K562 (cell line): ENCODE results near the gene GAB1. TPM values are rescaled to one million over a fixed set of nuclear protein-coding genes. Genes with fewer than 3 reads are reported as not detected.

Experiments
- ATAC-seq: fragments of 200-7000 bp; cut with Tn5 transposase; 3 replicates; pipeline ENCODE4 v1.9.1; 2020; ENCODE audit warnings: moderate library complexity
- BruUV-seq: library from RNA; stranded (reverse); fragments of 400-500 nt; replicated peaks from 2 replicates; lab custom pipeline; 2021; lab: Mats Ljungman, UMichigan
- CTCF ChIA-PET: fragments of 300-600 bp; formaldehyde crosslinking; extraction: SDS; loops from one replicate; lab custom pipeline; 2021; ENCODE audit warnings: low intra/inter-chr PET ratio; lab: Yijun Ruan, JAX
- POLR2A ChIA-PET: fragments of 300-600, 350-650 bp; sonication (Branson Sonifier 250); formaldehyde crosslinking; extraction: SDS; loops from one replicate; lab custom pipeline; 2021; ENCODE audit warnings: antibody characterized with exemption, inconsistent platforms; lab: Yijun Ruan, JAX
- DNase-seq, 4 experiments: peaks; one replicate each; pipeline versions ENCODE4 v3.0.0 to v3.0.0-alpha.2; 2011 to 2018; ENCODE audit warnings: low spot score in 3 of 4, mixed read lengths in 3 of 4; ENCODE audit errors: extremely low read depth in 1 of 4
- FAIRE-seq: peaks from 2 replicates; lab custom pipeline; 2011; peaks lifted over from hg19 to GRCh38; lab: Jason Lieb, UNC
- H2AFZ ChIP-seq: 2 replicates; pipeline ENCODE4 v1.6.0; 2011; ENCODE audit warnings: low read depth, low read length, control low read depth, inconsistent platforms
- H3K27ac ChIP-seq: fragments of 200-600 bp; 3 replicates; pipeline ENCODE4 v1.8.0; 2011; ENCODE audit warnings: low read depth, mild to moderate bottlenecking, control low read depth, inconsistent platforms, low read length, moderate library complexity, mixed read lengths; ENCODE audit errors: extremely low read depth
- H3K27me3 ChIP-seq, 2 experiments: fragments of 300-600 bp in 1 of 2; 2 replicates in 1 of 2; 3 replicates in 1 of 2; pipeline versions ENCODE4 v1.6.0 to v1.8.0; 2011; ENCODE audit warnings: inconsistent platforms in 2 of 2, low read length in 2 of 2, mild to moderate bottlenecking in 1 of 2, mixed read lengths in 1 of 2, moderate library complexity in 1 of 2; ENCODE audit not compliant: control insufficient read depth in 2 of 2, insufficient read depth in 2 of 2
- H3K36me3 ChIP-seq: fragments of 300-600 bp; 3 replicates; pipeline ENCODE4 v1.8.0; 2011; ENCODE audit warnings: mild to moderate bottlenecking, low read length, inconsistent platforms; ENCODE audit not compliant: control insufficient read depth, insufficient read depth
- H3K4me1 ChIP-seq, 2 experiments: fragments of 200-600 bp in 1 of 2; replicated peaks in 1 of 2; 2 replicates in 1 of 2; 3 replicates in 1 of 2; pipeline versions ENCODE4 v1.5.1 to v1.8.0; 2011; ENCODE audit warnings: inconsistent platforms in 2 of 2, low read length in 2 of 2, mild to moderate bottlenecking in 1 of 2, mixed read lengths in 1 of 2, moderate library complexity in 1 of 2; ENCODE audit not compliant: control insufficient read depth in 2 of 2, insufficient read depth in 2 of 2
- H3K4me2 ChIP-seq: 2 replicates; pipeline ENCODE4 v1.6.1; 2011; ENCODE audit warnings: low read length, control low read depth, inconsistent platforms, mixed read lengths; ENCODE audit not compliant: insufficient read depth
- H3K4me3 ChIP-seq: fragments of 200-600 bp; sonication (generic), shearing (Covaris generic); 2 replicates; pipeline ENCODE4 v1.5.1; 2016; ENCODE audit warnings: control low read depth, inconsistent platforms
- H3K79me2 ChIP-seq: fragments of 200-600 bp; 3 replicates; pipeline ENCODE4 v1.8.0; 2011; ENCODE audit warnings: low read length, inconsistent platforms; ENCODE audit not compliant: control insufficient read depth, insufficient read depth
- H3K9ac ChIP-seq, 2 experiments: 2 replicates each; pipeline versions ENCODE4 v1.6.0 to v1.6.1; 2011; ENCODE audit warnings: low read depth in 2 of 2, low read length in 2 of 2, control low read depth in 1 of 2, inconsistent platforms in 1 of 2, mild to moderate bottlenecking in 1 of 2, mixed read lengths in 1 of 2; ENCODE audit not compliant: insufficient read depth in 1 of 2
- H3K9me1 ChIP-seq: one replicate; pipeline ENCODE4 v1.6.0; 2011; ENCODE audit warnings: inconsistent platforms, mild to moderate bottlenecking, low read length, moderate library complexity; ENCODE audit not compliant: control insufficient read depth, insufficient read depth
- H3K9me3 ChIP-seq: replicated peaks from 2 replicates; pipeline ENCODE4 v1.5.1; 2011; ENCODE audit warnings: low read depth, low read length, inconsistent platforms; ENCODE audit not compliant: control insufficient read depth, insufficient read depth
- H4K20me1 ChIP-seq: replicated peaks from 2 replicates; pipeline ENCODE4 v1.6.1; 2011; ENCODE audit warnings: low read length, inconsistent platforms, mixed read lengths; ENCODE audit not compliant: control insufficient read depth, insufficient read depth
- L3MBTL2 ChIP-seq: fragments of 450-650 bp; IDR thresholded peaks from 2 replicates; pipeline ENCODE4 v1.6.1; 2016; ENCODE audit warnings: mild to moderate bottlenecking, moderate library complexity
- STAT6 ChIP-seq: sonication (generic); formaldehyde crosslinking; IDR thresholded peaks from 2 replicates; pipeline ENCODE4 v1.8.1; 2023; ENCODE audit warnings: mild to moderate bottlenecking, missing genetic modification reagents
- XRCC5 ChIP-seq: fragments of 200-400 bp; formaldehyde crosslinking; IDR thresholded peaks from 2 replicates; pipeline ENCODE4 v1.6.1; 2017; ENCODE audit warnings: low read depth, mild to moderate bottlenecking, low read length
- WGBS: fragments of 100-300 bp; shearing (Covaris generic); methylation state at CpG from one replicate; pipeline ENCODE4 v1.1.6; 2016; ENCODE audit warnings: low coverage, mixed read lengths; ENCODE audit not compliant: insufficient coverage; ENCODE audit errors: missing lambda C conversion rate; 5-methylcytosine and 5-hydroxymethylcytosine counted together
- in situ Hi-C: fragments of 300-500 bp; cut with MboI; formaldehyde crosslinking; loops from 4 replicates; pipeline ENCODE4 v1.15.0; 2018; ENCODE audit warnings: inconsistent platforms, mixed read lengths
- intact Hi-C: fragments of 100-400 bp; cut with micrococcal nuclease; formaldehyde crosslinking; loops from 2 replicates; pipeline ENCODE4 v1.14.2; 2022
- polyA plus RNA-seq, 8 experiments: library from polyadenylated mRNA; depleted of rRNA in 4 of 8; stranded (reverse) in 5 of 8; unstranded in 3 of 8; fragments of >200 nt; fragmentation: Nextera tagmentation in 2 of 8; fragmentation: Illumina TruSeq in 1 of 8; extraction: Ambion mirVana in 2 of 8; extraction: Trizol in 1 of 8; gene quantifications; 2 replicates each; pipeline versions ENCODE4 v1.2.1 to v1.2.3, GENCODE V29; 2011 to 2014; ENCODE audit warnings: inconsistent platforms in 1 of 8, missing spikeins in 1 of 8
- total RNA-seq, 7 experiments: library from RNA; depleted of rRNA in 6 of 7; stranded (reverse); fragments of >200 nt in 6 of 7; fragmentation: Illumina TruSeq in 2 of 7; extraction: Trizol in 2 of 7; gene quantifications; 2 replicates each; pipeline versions ENCODE4 v1.2.1 to v1.2.3, GENCODE V29; 2011 to 2021; ENCODE audit warnings: low replicate concordance in 1 of 7
- TF ChIP-seq, protein P1 (sequence below), 2 experiments: fragments of 450-650 bp in 1 of 2; sonication (generic) in 1 of 2; formaldehyde crosslinking in 1 of 2; IDR thresholded peaks; 2 replicates each; pipeline versions ENCODE4 v1.7.1 to v1.9.0; 2016 to 2022; ENCODE audit warnings: inconsistent platforms in 1 of 2, mild to moderate bottlenecking in 1 of 2, missing genetic modification reagents in 1 of 2

GAB1 gene
- total and polyA plus RNA-seq, 9 of the 15 experiments (the other 6 are each of a cell fraction or from before 2014, with no cell fraction given), result 1.3 to 14.6 (median 7.5) TPM

DNA sequence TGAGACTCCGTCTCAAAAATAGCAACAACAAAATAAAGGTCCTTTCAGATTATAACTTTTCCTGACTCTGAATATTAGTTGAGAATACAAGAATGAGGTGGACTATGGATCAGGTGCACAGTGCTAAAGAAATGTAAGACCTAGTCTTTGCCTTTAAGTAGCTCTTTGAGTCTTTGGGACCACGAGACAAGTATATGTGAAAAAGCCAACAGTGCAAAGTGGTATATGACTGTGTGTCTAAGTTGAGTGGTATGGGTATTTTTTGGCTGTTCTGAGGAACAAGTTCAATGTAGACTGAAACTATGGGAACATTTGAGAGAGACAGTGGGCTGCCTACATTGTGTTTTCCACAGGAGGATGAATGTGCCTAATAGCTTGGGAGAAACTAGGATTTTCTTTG is 2.8 kb downstream of the GAB1 start (continued):
- no peak for TF ChIP-seq STAT6 (CRISPR knock-in tag)

DNA sequence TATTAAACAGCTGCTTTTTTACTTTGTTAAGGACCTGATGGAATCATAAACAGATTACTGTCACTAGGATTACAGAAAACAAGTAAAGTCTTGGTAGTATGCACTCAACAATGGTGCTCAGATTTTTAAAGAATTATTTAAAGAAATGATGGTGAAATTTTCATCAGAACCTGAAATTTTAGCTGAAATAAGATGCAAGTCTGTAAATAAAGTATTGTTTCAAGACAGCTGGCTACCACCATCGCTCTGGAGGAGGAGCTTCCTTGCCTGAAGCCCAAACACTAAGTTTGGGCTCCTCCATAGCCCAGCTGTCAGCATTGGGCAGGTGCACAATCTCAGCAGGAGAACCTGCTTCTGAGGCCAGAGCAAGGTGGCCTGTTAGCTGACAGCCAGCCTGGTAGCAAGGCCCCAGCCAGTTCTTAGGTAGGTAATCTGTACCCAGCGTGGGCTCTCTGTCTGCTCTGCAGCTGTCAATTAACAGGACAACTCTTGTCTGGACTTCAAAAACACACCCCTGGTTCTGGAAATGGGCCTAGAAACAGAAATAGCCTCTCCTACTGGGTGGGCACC is 4.6 kb downstream of the GAB1 start:
- DNase-seq, result no peak
- H3K79me2 ChIP-seq, result peaks cover 42% of the 10 kb centered on the region
- no peaks in the 10 kb centered on the region for H3K27me3 ChIP-seq
- BruUV-seq, result no TSS peak
- H3K9ac ChIP-seq, result peak overlapping the region in 1 of 2 experiments; percentile 73; a peak in 1 of 4 replicates
- H3K9me3 ChIP-seq, result no peaks in the 10 kb centered on the region
- no peak for FAIRE-seq
- no peak overlapping the region for H3K27ac ChIP-seq
- ChIA-PET POLR2A (interaction anchor here (0.7 to 1.2 kb wide), 2 partner anchors 11 to 172 kb away, joined by 3 to 4 read pairs; partner anchors contain the start of gene SMARCA5), CTCF (no interaction called here)
- H3K36me3 ChIP-seq, result no peaks in the 10 kb centered on the region; the same call in 2 of the 3 replicates
- no peak overlapping the region for H3K4me3 ChIP-seq
- H4K20me1 ChIP-seq, result no peaks in the 10 kb centered on the region
- no peak overlapping the region for H3K4me2 ChIP-seq
- intact Hi-C loops, result no loop called here
- peaks cover 21 to 24% of the 10 kb centered on the region in 2 experiments; a peak in 4 of 5 replicates for H3K4me1 ChIP-seq
- in situ Hi-C loops, result no loop called here
- no peaks in the 10 kb centered on the region for H3K9me1 ChIP-seq
- no peak for ATAC-seq
- H2AFZ ChIP-seq, result no peak overlapping the region
- TF ChIP-seq, protein P1, sequence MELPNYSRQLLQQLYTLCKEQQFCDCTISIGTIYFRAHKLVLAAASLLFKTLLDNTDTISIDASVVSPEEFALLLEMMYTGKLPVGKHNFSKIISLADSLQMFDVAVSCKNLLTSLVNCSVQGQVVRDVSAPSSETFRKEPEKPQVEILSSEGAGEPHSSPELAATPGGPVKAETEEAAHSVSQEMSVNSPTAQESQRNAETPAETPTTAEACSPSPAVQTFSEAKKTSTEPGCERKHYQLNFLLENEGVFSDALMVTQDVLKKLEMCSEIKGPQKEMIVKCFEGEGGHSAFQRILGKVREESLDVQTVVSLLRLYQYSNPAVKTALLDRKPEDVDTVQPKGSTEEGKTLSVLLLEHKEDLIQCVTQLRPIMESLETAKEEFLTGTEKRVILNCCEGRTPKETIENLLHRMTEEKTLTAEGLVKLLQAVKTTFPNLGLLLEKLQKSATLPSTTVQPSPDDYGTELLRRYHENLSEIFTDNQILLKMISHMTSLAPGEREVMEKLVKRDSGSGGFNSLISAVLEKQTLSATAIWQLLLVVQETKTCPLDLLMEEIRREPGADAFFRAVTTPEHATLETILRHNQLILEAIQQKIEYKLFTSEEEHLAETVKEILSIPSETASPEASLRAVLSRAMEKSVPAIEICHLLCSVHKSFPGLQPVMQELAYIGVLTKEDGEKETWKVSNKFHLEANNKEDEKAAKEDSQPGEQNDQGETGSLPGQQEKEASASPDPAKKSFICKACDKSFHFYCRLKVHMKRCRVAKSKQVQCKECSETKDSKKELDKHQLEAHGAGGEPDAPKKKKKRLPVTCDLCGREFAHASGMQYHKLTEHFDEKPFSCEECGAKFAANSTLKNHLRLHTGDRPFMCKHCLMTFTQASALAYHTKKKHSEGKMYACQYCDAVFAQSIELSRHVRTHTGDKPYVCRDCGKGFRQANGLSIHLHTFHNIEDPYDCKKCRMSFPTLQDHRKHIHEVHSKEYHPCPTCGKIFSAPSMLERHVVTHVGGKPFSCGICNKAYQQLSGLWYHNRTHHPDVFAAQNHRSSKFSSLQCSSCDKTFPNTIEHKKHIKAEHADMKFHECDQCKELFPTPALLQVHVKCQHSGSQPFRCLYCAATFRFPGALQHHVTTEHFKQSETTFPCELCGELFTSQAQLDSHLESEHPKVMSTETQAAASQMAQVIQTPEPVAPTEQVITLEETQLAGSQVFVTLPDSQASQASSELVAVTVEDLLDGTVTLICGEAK (IDR thresholded peaks at IDR 0.05), result 0 out of 2 replicates have a peak, but pooled peaks have one; percentile 33
- TF ChIP-seq, protein P1 (CRISPR knock-in tag; IDR thresholded peaks at IDR 0.05), result no peak
- TF ChIP-seq XRCC5 (no peak), L3MBTL2 (no peak)
- TF ChIP-seq, all 486 proteins: peak for 1
- 96% methylated on average over 2 of the region's 2 CpGs for WGBS
